Neuronal stem cell (in vitro differentiated cells): ENCODE results near the gene PIGR.

Source experiments
- DNase-seq: peaks from one replicate; pipeline ENCODE4 v3.0.0-alpha.2; 2013; ENCODE audit warnings: low spot score
- H2AFZ ChIP-seq: one replicate; pipeline ENCODE4 v1.6.1; 2013; ENCODE audit warnings: mild to moderate bottlenecking, low read length, inconsistent platforms
- H2AK5ac ChIP-seq: 2 replicates; pipeline ENCODE4 v1.6.1; 2013; ENCODE audit warnings: low read depth, mild to moderate bottlenecking, inconsistent platforms, low read length, moderate library complexity, mixed read lengths
- H2BK120ac ChIP-seq: 2 replicates; pipeline ENCODE4 v1.6.1; 2013; ENCODE audit warnings: low read depth, mild to moderate bottlenecking, inconsistent platforms, low read length, moderate library complexity, mixed read lengths
- H2BK12ac ChIP-seq: one replicate; pipeline ENCODE4 v1.6.1; 2013; ENCODE audit warnings: low read length, inconsistent platforms
- H2BK15ac ChIP-seq: 2 replicates; pipeline ENCODE4 v1.6.1; 2013; ENCODE audit warnings: mild to moderate bottlenecking, low read length, inconsistent platforms, mixed read lengths
- H2BK5ac ChIP-seq: one replicate; pipeline ENCODE4 v1.6.1; 2013; ENCODE audit warnings: inconsistent platforms, mild to moderate bottlenecking, low read length, moderate library complexity
- H3K14ac ChIP-seq: one replicate; pipeline ENCODE4 v1.6.1; 2013; ENCODE audit warnings: low read length, inconsistent platforms
- H3K18ac ChIP-seq: 2 replicates; pipeline ENCODE4 v1.6.1; 2013; ENCODE audit warnings: low read length, inconsistent platforms
- H3K23ac ChIP-seq: 2 replicates; pipeline ENCODE4 v1.6.1; 2013; ENCODE audit warnings: low read depth, mild to moderate bottlenecking, mixed read lengths, low read length, inconsistent platforms; ENCODE audit not compliant: poor library complexity
- H3K27ac ChIP-seq: replicated peaks from 3 replicates; pipeline ENCODE4 v1.5.1; 2013; ENCODE audit warnings: low read length, inconsistent platforms
- H3K27me3 ChIP-seq, 3 experiments: 2 replicates each; pipeline ENCODE4 v1.6.1; 2013; ENCODE audit warnings: low read length in 3 of 3, mild to moderate bottlenecking in 2 of 3, inconsistent platforms in 1 of 3, low read depth in 1 of 3, mixed read lengths in 1 of 3, moderate library complexity in 1 of 3; ENCODE audit not compliant: control insufficient read depth in 3 of 3, insufficient read depth in 3 of 3
- H3K36me3 ChIP-seq, 2 donors: replicated peaks in 1 of 2; 2 replicates each; pipeline ENCODE4 v1.6.1; 2013; ENCODE audit warnings: low read length in 2 of 2; ENCODE audit not compliant: control insufficient read depth in 2 of 2, insufficient read depth in 2 of 2
- H3K4ac ChIP-seq: 2 replicates; pipeline ENCODE4 v1.6.1; 2013; ENCODE audit warnings: inconsistent platforms, mild to moderate bottlenecking, low read length, moderate library complexity
- H3K4me1 ChIP-seq, 2 donors: 1 replicate in 1 of 2; 2 replicates in 1 of 2; pipeline ENCODE4 v1.6.1; 2013; ENCODE audit warnings: low read length in 2 of 2, low read depth in 1 of 2; ENCODE audit not compliant: control insufficient read depth in 2 of 2, insufficient read depth in 1 of 2
- H3K4me2 ChIP-seq: one replicate; pipeline ENCODE4 v1.6.1; 2013; ENCODE audit warnings: mild to moderate bottlenecking, low read length, inconsistent platforms; ENCODE audit not compliant: insufficient read depth, poor library complexity, severe bottlenecking
- H3K4me3 ChIP-seq, 2 donors: 2 replicates each; pipeline ENCODE4 v1.5.1; 2013; ENCODE audit warnings: low read length in 2 of 2, mild to moderate bottlenecking in 2 of 2, inconsistent platforms in 1 of 2, moderate library complexity in 1 of 2
- H3K79me1 ChIP-seq: one replicate; pipeline ENCODE4 v1.6.1; 2013; ENCODE audit warnings: low read depth, mild to moderate bottlenecking, inconsistent platforms, low read length, moderate library complexity
- H3K9ac ChIP-seq: one replicate; pipeline ENCODE4 v1.6.1; 2013; ENCODE audit warnings: mild to moderate bottlenecking, low read depth, low read length, inconsistent platforms; ENCODE audit not compliant: poor library complexity
- H3K9me3 ChIP-seq, 2 donors: replicated peaks in 1 of 2; 2 replicates each; pipeline versions ENCODE3 to v1.6.1; 2013; ENCODE audit warnings: low read length in 2 of 2, mild to moderate bottlenecking in 2 of 2, inconsistent platforms in 1 of 2, low read depth in 1 of 2, mixed read lengths in 1 of 2, moderate library complexity in 1 of 2; ENCODE audit not compliant: control insufficient read depth in 2 of 2, insufficient read depth in 1 of 2
- H4K8ac ChIP-seq: one replicate; pipeline ENCODE4 v1.6.1; 2013; ENCODE audit warnings: low read depth, mild to moderate bottlenecking, inconsistent platforms, low read length, moderate library complexity
- H4K91ac ChIP-seq: one replicate; pipeline ENCODE4 v1.6.1; 2013; ENCODE audit warnings: low read length, low read depth, mild to moderate bottlenecking, inconsistent platforms; ENCODE audit not compliant: poor library complexity
- WGBS, 2 donors: extraction: QIAGEN DNeasy Blood & Tissue Kit; methylation state at CpG; one replicate each; pipeline ENCODE4 v1.1.7; 2013; ENCODE audit warnings: missing lambda C conversion rate in 2 of 2, mixed read lengths in 1 of 2; ENCODE audit not compliant: insufficient read length in 2 of 2, insufficient replicate concordance in 1 of 2; ENCODE audit errors: extremely low coverage in 2 of 2; 5-methylcytosine and 5-hydroxymethylcytosine counted together

PIGR gene

DNA sequence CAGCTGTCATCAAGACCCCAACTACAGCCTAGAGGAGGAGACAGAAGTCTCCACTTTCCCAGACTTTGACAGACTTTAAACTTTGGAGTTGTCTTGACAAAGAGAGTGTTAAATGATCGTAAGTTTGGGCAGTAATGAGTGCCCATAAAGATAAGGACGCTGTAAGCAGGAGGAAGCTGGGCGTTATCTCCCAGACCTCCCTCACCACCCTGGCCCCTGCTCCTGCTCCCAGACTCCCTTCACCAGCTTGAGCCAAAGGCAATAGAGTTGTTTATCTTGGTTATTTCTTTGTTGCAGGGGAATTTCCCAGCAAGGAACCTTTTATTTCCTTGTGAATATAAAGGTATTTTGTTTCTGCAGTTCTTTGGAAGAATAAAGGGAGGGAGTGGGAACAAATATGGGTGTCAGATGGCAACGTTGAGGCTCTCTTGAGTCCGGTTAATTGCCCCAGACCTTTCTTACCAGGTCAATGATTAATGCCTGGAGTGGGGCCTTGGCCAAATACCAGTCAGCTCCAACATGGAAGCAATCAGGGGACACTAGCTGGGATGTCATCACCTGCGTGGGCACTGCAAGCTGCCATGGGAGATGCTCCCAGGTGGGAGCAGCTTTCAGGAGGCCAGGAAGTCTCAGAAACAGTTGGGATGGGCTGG is 4.4 kb downstream of the PIGR start:
- H3K23ac ChIP-seq: no peak overlapping the region
- H2AFZ ChIP-seq: no peak overlapping the region
- H3K79me1 ChIP-seq: no peaks in the 10 kb centered on the region
- no peak overlapping the region for H3K14ac ChIP-seq
- no peak overlapping the region for H2BK120ac ChIP-seq
- no peaks in the 10 kb centered on the region for H3K4me1 ChIP-seq
- no peak overlapping the region for H2BK5ac ChIP-seq
- no peak overlapping the region for H2BK12ac ChIP-seq
- H4K8ac ChIP-seq: no peak overlapping the region
- no peak overlapping the region for H2BK15ac ChIP-seq
- WGBS, 2 donors: no CpG with 5 or more reads among the region's 6 CpGs
- H3K9me3 ChIP-seq: peaks cover 0 to 2% of the 10 kb centered on the region in 2 donors
- DNase-seq: no peak
- no peak overlapping the region for H3K4me3 ChIP-seq
- H3K27me3 ChIP-seq: peaks cover 0 to 15% (median 0%) of the 10 kb centered on the region in 3 experiments
- H3K18ac ChIP-seq: no peak overlapping the region
- no peak overlapping the region for H4K91ac ChIP-seq
- H2AK5ac ChIP-seq: no peak overlapping the region
- H3K4me2 ChIP-seq: no peak overlapping the region
- H3K27ac ChIP-seq: no peak overlapping the region
- no peak overlapping the region for H3K4ac ChIP-seq
- no peaks in the 10 kb centered on the region for H3K36me3 ChIP-seq
- no peak overlapping the region for H3K9ac ChIP-seq

DNA sequence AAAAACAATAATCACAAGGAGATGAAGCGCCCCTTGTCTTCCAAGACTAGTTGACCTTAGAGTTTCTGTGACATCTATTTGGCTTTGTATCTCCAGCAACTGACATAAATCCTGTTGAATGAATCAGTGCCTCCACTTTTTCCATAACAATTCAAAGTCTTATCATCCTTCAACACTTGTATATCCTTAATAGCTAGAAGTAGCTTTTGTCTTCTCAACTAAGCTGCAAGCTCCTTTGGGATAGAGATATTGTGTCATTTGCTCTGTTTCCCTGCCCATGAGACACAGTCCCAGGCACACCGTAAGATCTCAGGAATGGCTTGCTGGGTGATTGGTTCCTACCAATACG is 5.7 kb downstream of the PIGR start:
- Histone ChIP-seq H3K4ac (no peak overlapping the region), H2BK120ac (no peak overlapping the region), H3K4me1 (no peaks in the 10 kb centered on the region), H4K8ac (no peak overlapping the region), H2BK12ac (no peak overlapping the region), H3K23ac (no peak overlapping the region), H4K91ac (no peak overlapping the region), H3K9ac (no peak overlapping the region), H2BK15ac (no peak overlapping the region), H3K27me3 (peaks cover 0 to 14% (median 0%) of the 10 kb centered on the region in 3 experiments), H2AFZ (no peak overlapping the region), H3K4me3 (no peak overlapping the region), H2AK5ac (no peak overlapping the region), H3K4me2 (no peak overlapping the region), H3K9me3 (peaks cover 0 to 2% of the 10 kb centered on the region in 2 donors), H3K18ac (no peak overlapping the region), H3K79me1 (no peaks in the 10 kb centered on the region), H3K27ac (no peak overlapping the region), H3K14ac (no peak overlapping the region), H3K36me3 (no peaks in the 10 kb centered on the region), H2BK5ac (no peak overlapping the region)
- DNase-seq: no peak
- no CpG with 5 or more reads among the region's 3 CpGs for WGBS, 2 donors

DNA sequence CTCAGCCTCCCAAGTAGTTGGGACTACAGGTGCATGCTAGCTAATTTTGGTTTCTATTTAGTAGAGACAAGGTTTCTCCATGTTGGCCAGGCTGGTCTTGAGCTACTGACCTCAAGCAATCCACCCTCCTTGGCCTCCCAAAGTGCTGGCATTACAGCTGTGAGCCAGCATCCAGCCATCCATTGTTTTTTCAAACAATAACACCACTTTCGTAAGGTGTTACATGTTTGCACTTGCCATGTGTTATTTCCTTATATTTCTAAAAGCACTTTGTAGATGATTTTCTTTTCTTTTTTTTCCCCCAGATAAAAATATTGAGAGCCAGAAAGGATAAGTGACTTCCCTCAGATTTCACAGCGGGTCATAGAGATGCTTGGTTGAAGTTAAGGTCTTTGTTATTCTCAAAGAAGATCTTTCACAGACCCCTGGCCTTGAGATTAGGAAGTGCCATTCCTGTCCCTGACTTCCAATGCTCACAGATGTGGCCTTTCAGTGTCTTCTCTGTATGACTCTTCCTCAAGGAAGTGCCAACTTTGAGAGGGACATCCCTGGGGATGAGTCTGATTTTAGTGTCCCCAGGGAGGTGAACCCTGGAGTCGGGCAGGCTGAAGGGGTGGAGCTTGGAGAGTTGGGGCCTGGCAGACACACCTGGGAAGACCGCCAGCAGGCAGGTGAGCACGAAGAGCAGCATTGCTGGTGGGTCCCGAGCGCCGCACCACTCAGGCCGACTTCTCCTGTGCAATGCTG is 6.3 kb downstream of the PIGR start:
- no peak overlapping the region for H2BK12ac ChIP-seq
- no peak overlapping the region for H2BK120ac ChIP-seq
- no peak overlapping the region for H2AK5ac ChIP-seq
- H2BK15ac ChIP-seq: no peak overlapping the region
- H3K9ac ChIP-seq: no peak overlapping the region
- H3K27ac ChIP-seq: no peak overlapping the region
- H3K4ac ChIP-seq: no peak overlapping the region
- no peaks in the 10 kb centered on the region for H3K36me3 ChIP-seq
- H3K79me1 ChIP-seq: no peaks in the 10 kb centered on the region
- no peak overlapping the region for H3K4me3 ChIP-seq
- no peak overlapping the region for H4K91ac ChIP-seq
- H2BK5ac ChIP-seq: no peak overlapping the region
- peaks cover 0 to 2% of the 10 kb centered on the region in 2 donors for H3K9me3 ChIP-seq
- H3K4me2 ChIP-seq: no peak overlapping the region
- H3K14ac ChIP-seq: no peak overlapping the region
- H3K4me1 ChIP-seq: no peaks in the 10 kb centered on the region
- no peak overlapping the region for H3K18ac ChIP-seq
- H4K8ac ChIP-seq: no peak overlapping the region
- H3K23ac ChIP-seq: no peak overlapping the region
- H3K27me3 ChIP-seq: peaks cover 0 to 9% (median 0%) of the 10 kb centered on the region in 3 experiments
- no CpG with 5 or more reads among the region's 9 CpGs for WGBS, 2 donors
- no peak overlapping the region for H2AFZ ChIP-seq
- DNase-seq: no peak

DNA sequence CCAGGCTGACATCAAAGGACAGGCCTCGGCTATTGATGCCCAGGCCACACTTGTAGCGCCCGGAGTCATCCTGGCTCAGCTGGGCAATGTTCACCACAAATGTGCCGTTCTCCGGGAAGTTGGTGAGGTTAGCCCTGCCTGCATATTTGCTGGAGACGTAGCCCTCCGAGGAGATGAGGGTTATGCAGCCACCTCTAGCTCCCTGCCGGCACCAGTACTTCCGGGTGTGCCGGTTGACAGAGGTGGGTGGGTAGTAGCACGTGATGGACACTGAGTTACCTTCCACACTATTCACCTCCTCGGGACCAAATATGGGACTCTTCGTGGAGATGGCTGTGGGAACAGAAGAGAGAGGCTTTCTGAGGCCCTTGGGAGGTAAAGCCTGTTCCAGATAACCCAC is 7.1 kb downstream of the PIGR start:
- H3K4me3 ChIP-seq: no peak overlapping the region
- H3K4ac ChIP-seq: no peak overlapping the region
- H3K9ac ChIP-seq: no peak overlapping the region
- H3K4me1 ChIP-seq: no peaks in the 10 kb centered on the region
- no peaks in the 10 kb centered on the region for H3K79me1 ChIP-seq
- no peak overlapping the region for H3K23ac ChIP-seq
- no peaks in the 10 kb centered on the region for H3K36me3 ChIP-seq
- no peak overlapping the region for H3K27ac ChIP-seq
- no peak overlapping the region for H2BK5ac ChIP-seq
- no peak overlapping the region for H2BK15ac ChIP-seq
- H3K4me2 ChIP-seq: no peak overlapping the region
- H2BK12ac ChIP-seq: no peak overlapping the region
- no CpG with 5 or more reads among the region's 13 CpGs for WGBS, 2 donors
- peaks cover 0 to 9% (median 0%) of the 10 kb centered on the region in 3 experiments for H3K27me3 ChIP-seq
- no peak overlapping the region for H4K91ac ChIP-seq
- DNase-seq: no peak
- H2BK120ac ChIP-seq: no peak overlapping the region
- H2AFZ ChIP-seq: no peak overlapping the region
- no peak overlapping the region for H3K14ac ChIP-seq
- H4K8ac ChIP-seq: no peak overlapping the region
- peaks cover 0 to 2% of the 10 kb centered on the region in 2 donors for H3K9me3 ChIP-seq
- no peak overlapping the region for H3K18ac ChIP-seq
- H2AK5ac ChIP-seq: no peak overlapping the region
